HG02571 (cell line): ENCODE data around the gene CYP19A1.

Experiments used
- ATAC-seq: cut with Tn5 transposase; IDR thresholded peaks from one replicate; pipeline ENCODE4 v1.9.1; 2021; ENCODE audit warnings: mild to moderate bottlenecking, moderate library complexity; ENCODE audit not compliant: unreplicated experiment

The CYP19A1 gene

GRCh38 chr15:51328926-51329325 lies 9.5 kb downstream of the CYP19A1 start:
- ATAC-seq, result no peak

- no peak for ATAC-seq
These were observed 11.3 kb downstream of the CYP19A1 start for GRCh38 chr15:51327081-51327480.

GRCh38 chr15:51325167-51325566 lies 13.2 kb downstream of the CYP19A1 start:
- ATAC-seq, result no peak

DNA sequence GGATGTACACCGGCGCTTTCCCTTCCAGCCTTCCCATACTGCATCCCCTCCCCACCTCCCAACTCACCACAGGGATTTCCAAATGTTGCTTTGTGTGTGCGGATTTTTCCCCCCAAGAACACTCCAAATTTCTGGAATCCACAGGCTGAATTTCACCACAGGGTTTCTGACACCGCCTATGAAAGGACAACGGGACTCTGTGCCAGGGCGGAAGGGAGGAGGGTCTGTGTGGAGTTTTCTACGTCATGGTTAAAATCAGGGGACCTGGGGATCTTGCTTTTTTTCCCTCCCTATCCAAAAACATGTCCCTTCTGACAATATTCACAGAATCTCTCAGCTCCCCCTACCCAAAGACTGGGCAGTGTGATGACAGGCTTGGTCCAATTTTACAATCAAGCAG lies 14.6 kb downstream of the CYP19A1 start:
- ATAC-seq, result no peak

DNA sequence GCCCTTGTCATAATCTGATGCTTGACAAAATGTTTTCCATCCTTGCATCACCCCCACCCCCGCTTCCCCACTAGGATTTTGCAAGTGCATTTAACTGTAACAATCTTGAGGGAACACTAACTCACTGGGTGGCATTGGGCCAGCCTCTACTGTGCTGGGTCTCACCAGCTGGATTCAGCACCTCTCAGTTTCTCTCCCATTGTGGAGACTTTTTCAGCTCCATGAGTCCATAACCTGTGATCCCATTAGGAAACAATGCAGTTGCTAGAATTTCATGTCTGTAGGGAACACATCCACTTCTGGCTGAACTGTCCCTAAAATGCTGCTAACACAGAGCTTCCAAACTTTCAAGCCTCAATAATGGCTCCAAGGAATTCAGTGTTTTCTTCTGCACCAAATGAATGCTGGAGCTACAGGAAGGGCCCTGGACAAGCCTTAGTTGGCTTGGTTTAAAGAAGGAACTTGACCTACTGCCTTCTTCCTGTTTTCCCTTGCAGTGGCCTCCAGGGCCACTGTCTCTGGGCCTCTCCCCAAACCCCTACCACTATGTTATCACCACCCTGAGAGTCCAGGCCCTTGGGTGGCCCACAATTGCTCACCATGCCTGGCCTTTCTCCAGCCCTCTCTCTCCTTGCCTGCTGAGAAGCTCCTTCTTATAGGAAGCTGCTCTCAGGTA lies 15.6 kb downstream of the CYP19A1 start:
- ATAC-seq, result no peak

GRCh38 chr15:51321316-51321715 lies 17.1 kb downstream of the CYP19A1 start:
- no peak for ATAC-seq

- ATAC-seq, result no peak
These were observed 17.6 kb downstream of the CYP19A1 start for GRCh38 chr15:51320843-51321242.

- ATAC-seq, result no peak
These were observed 18.9 kb downstream of the CYP19A1 start for GRCh38 chr15:51319539-51319938.

DNA sequence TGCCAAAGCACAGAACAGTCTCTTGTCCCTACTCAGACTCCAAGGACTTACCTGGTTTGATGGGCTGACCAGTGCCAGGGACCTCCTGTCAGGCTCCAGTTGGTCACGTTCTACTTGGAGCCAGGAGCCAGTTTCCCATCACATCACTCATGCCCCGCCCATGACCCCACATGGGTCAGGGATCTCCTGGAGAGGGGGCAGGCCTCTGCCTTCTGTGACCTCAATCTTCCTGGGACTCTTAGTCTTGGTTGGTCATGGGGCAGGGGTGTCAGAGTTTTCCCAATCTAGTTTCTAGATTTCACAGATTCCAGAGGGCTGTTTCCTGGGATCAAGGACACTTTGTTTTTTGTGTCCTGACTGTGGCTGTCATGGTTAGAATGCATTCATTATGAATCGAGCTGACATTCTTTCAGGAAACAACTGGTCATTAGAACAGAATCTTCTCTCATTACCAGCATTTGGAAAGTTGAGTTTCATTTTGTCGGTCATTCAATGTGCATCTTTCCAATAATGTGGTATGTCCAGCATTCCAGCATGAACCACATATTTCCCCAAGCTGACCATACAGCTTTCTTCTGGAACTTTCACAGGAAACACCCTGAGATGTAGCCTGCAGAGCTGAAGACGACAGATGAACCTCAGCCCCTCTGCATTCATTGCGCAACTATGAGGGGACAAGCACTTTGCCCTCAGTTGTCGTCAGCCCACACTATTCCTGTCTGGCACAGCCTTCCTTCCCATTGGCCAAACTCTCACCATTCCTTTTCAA lies 19.8 kb downstream of the CYP19A1 start:
- no peak for ATAC-seq

DNA sequence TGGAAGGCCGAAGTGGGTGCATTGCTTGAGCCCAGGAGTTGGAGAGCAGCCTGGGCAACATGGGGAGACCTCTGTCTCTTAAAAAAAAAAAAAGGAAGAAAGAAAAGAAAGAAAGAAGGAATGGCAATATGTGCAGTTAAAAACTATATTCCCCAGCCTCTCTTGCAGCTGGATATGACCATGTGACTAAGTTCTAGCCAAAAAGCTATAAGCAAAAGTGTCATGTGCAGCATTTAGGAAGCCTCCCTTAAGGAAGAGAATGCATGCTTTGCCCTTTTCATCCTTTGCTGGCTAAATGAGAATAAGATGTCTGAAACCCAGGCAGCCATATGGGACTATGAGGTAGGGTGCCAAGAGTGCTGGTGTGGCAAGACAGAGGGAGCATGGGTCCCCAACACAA lies 21.8 kb downstream of the CYP19A1 start:
- ATAC-seq, result no peak

DNA sequence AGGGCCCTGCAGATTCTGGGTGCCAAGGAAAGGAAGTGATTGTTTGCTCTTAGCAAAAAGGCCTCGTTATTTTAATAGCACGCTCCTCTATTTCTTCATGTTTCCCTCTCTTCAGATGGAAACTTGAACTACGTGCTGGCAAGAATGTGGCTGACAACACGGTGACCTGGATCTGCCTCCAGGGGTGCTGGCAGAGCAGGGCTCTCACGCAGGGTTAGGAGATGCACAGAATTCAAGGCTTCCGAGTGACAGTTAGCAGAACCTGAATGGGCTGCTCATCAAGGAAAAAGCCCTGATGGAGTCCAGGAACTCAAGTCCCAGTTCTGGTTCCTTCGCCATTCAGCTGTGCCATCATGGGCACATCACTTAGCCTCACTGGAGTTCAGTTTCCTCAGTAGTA lies 22.7 kb downstream of the CYP19A1 start:
- no peak for ATAC-seq

GRCh38 chr15:51314391-51315337 lies 23.7 kb downstream of the CYP19A1 start:
- ATAC-seq, result no peak

- ATAC-seq, result no peak
These were observed 24.6 kb downstream of the CYP19A1 start for GRCh38 chr15:51313644-51314280.

DNA sequence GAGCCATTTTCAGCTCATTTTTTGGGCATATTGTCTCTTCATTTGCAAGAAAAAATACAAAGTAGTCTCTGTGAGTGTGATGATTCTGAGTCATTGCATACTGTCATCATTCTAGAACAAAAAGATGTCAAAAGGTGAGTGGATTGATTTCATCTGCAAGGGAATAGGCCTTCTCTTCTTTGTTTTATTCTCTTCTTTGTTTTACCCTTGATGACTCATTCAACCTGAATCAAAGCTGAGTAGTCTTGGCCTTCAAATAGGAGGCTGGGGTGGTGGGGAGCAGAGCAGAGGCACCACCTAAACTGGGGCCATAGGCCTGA lies 25.4 kb downstream of the CYP19A1 start:
- ATAC-seq, result no peak

- no peak for ATAC-seq
These were observed 26.0 kb downstream of the CYP19A1 start for GRCh38 chr15:51312166-51313073.

GRCh38 chr15:51311510-51311909 lies 26.9 kb downstream of the CYP19A1 start:
- ATAC-seq, result no peak

DNA sequence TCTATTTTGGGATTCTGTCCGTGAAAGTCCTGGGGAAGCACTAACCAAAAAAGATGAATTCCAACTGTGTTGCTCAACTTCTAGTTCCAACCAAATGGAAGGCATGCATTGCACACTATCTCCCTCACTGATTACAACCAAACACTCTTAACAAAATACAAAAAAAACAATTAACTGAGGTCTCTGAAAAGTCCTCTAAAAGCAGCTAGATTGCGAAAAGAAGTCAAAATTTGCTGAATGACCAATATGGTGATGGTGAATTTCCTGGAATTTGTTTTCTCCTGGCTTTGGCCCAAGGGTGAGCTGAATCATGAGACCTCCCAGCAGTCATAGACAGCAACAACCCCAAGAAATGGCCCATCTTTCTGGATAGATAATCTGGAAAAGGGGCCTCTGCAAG lies 28.3 kb downstream of the CYP19A1 start:
- no peak for ATAC-seq

- ATAC-seq, result no peak
These were observed 30.6 kb downstream of the CYP19A1 start for GRCh38 chr15:51307811-51308210.

- no peak for ATAC-seq
These were observed 31.1 kb downstream of the CYP19A1 start for GRCh38 chr15:51307325-51307724.

- no peak for ATAC-seq
These were observed 34.9 kb downstream of the CYP19A1 start for GRCh38 chr15:51303462-51303980.
